ENCODE data around the gene SUMO4.

Gene SUMO4

GRCh38 chr6:149400050-149400449, at the start of gene SUMO4:
Gene SUMO4, plus strand, starts transcription at chr6:149400262. Its CDS starts 130 bp downstream, at chr6:149400392.
- DNase-seq, result no peak

GRCh38 chr6:149354009-149354408, 46.1 kb upstream of the SUMO4 start:
- no peak for DNase-seq

GRCh38 chr6:149356081-149356750, 43.8 kb upstream of the SUMO4 start:
- no peak for DNase-seq

DNA sequence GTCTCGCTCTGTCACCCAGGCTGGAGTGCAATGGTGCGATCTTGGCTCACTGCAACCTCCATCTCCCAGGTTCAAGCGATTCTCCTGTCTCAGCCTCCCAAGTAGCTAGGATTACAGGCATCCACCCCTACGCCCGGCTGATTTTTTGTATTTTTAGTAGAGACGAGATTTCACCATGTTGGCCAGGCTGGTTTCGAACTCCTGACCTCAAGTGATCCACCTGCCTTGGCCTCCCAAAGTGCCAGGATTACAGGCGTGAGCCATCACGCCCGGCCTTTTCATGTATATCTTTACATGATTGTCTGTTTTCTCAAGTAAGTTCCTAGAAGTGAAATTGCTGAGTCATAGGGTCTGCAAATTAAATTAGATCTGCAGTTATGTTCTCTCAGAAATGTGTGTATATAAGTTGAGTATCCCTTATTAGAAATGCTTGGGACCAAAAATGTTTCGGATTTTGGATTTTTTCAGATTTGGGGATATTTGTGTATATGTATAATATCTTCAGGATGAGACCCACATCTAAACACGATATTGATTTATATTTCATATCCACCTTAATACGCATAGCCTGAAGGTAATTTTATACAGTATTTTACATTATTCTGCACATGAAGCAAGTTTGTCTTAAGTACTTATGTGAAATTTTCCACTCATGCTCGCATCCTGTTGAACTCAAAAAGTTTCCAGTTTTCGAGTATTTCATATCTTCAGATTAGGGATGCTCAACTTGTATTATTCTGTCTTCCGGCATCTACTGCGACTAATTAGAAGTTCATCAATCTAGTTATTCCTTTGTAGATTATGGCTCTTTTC, 42.1 kb upstream of the SUMO4 start:
- DNase-seq, result no peak

GRCh38 chr6:149359440-149359839, 40.6 kb upstream of the SUMO4 start:
- DNase-seq, result no peak

- DNase-seq, result no peak
Observed at GRCh38 chr6:149360536-149360935, 39.5 kb upstream of the SUMO4 start.

DNA sequence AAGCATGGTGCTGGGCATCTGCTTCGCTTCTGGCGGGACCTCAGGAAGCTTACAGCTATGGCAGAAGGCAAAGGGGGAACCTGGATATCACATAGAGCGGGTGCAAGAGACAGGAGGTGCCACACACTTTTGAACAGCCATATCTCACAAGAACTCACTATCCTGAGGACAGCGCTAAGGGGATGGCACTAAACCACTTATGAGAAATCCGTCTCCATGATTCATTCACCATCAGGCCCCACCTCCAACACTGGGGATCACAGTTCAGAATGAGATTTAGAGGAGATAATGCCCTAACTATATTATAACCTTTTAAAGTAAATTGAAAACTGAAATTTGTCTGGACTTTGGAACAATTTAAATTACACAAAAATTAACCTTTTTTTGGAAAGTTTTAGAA, 37.8 kb upstream of the SUMO4 start:
- DNase-seq, result no peak

GRCh38 chr6:149363154-149363553, 36.9 kb upstream of the SUMO4 start:
- DNase-seq, result no peak

DNA sequence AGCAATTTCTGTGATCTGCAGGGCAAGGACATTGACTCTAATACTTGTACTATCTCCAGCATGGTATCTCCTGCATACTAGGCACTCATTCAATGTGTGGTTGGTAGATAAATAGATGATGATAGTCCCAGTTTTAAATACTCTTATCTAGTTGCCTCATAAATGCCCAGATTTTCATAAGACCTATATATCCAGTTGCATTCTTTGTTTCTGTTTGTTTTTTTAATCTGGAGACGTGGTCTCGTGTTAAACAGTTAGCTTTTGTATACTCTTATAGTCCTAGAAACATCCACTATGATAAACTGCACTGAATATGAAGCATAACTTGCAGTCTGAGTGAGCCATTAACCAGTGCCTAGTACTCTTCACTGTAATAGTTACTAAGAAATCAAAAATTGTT, 35.5 kb upstream of the SUMO4 start:
- DNase-seq, result no peak

- no peak for DNase-seq
Observed at GRCh38 chr6:149365197-149365596, 34.9 kb upstream of the SUMO4 start.

- DNase-seq, result no peak
Observed at GRCh38 chr6:149366267-149366921, 33.7 kb upstream of the SUMO4 start.

GRCh38 chr6:149368065-149368464, 32.0 kb upstream of the SUMO4 start:
- DNase-seq, result no peak

- DNase-seq, result no peak
Observed at GRCh38 chr6:149371154-149371553, 28.9 kb upstream of the SUMO4 start.

DNA sequence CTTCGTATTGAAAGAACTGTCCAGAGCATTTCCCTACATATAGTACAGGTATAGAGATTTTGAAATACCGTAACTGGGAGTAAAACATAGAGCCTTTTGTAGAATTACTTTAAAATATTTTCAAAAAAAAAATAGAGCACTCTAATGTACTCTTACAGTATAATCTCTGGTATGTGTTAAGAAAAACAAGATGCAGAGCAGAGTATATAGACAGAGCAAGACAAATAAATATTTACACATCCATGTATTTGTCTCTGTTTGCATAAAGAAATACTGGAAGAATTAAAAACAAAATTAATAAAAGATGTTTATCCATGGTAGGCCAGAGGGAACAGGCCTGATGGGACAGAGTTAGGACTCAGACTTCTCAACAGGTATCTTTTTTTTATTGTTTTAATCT, 28.0 kb upstream of the SUMO4 start:
- DNase-seq, result no peak

GRCh38 chr6:149373511-149373910, 26.6 kb upstream of the SUMO4 start:
- no peak for DNase-seq

DNA sequence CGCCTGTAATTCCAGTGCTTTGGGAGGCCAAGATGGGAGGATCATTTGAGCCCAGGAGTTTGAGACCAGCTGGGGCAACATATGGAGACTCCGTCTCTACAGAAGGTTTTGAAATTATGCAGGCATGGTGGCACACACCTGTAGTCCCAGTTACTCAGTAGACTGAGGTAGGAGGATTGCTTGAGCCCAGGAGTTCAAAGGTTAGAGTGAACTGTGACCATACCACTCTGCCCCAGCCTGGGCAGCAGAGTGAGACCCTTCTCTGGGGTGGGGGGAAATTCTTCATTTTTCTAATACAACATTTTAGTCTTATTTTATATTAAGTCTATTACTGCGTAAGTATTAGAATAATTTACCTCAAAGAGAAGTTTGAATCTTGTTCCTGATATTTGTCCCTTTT, 20.1 kb upstream of the SUMO4 start:
- DNase-seq, result no peak

GRCh38 chr6:149380523-149380922, 19.5 kb upstream of the SUMO4 start:
- no peak for DNase-seq

DNA sequence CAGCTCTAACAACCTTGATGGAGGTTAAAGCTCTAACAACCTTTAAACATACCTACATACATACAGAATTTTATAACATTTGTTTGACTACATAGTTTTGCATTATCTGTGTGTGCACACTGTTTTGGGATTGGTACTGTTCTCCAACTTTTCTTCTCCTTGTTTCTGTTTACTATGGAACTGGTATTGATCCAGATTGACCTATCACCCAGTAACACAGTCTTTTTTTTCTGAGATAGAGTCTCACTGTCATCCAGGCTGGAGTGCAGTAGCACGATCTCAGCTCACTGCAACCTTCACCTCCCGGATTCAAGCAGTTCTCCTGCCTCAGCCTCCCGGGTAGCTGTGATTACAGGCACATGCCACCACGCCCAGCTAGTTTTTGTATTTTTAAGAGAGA, 16.7 kb upstream of the SUMO4 start:
- DNase-seq, result no peak

GRCh38 chr6:149384464-149384863, 15.6 kb upstream of the SUMO4 start:
- DNase-seq, result no peak

- no peak for DNase-seq
Observed at GRCh38 chr6:149385998-149386646, 13.9 kb upstream of the SUMO4 start.

- no peak for DNase-seq
Observed at GRCh38 chr6:149387779-149388512, 12.1 kb upstream of the SUMO4 start.

GRCh38 chr6:149389509-149390297, 10.4 kb upstream of the SUMO4 start:
- DNase-seq, result no peak
